WI38 (cell line): Measurements from ENCODE around the gene PTPN21.

Experiments used
- H3K4me3 ChIP-seq: 2 replicates; pipeline ENCODE4 v1.5.1; 2011; ENCODE audit warnings: low read depth, mild to moderate bottlenecking, control low read depth, low read length
- CTCF ChIP-seq: IDR thresholded peaks from 2 replicates; pipeline ENCODE4 v1.5.1; 2012; ENCODE audit warnings: low read depth, mild to moderate bottlenecking, control low read depth, low read length

Gene PTPN21

GRCh38 chr14:88519907-88520306, 34.9 kb downstream of the PTPN21 start:
- TF ChIP-seq CTCF = no peak
- no peak overlapping the region for H3K4me3 ChIP-seq

- no peak for TF ChIP-seq CTCF
- no peak overlapping the region for H3K4me3 ChIP-seq
These were observed 36.0 kb downstream of the PTPN21 start for GRCh38 chr14:88518592-88519512.

- TF ChIP-seq CTCF = no peak
- no peak overlapping the region for H3K4me3 ChIP-seq
These were observed 37.9 kb downstream of the PTPN21 start for GRCh38 chr14:88516861-88517357.

GRCh38 chr14:88515499-88516221, 39.1 kb downstream of the PTPN21 start:
- no peak overlapping the region for H3K4me3 ChIP-seq
- TF ChIP-seq CTCF = no peak

- no peak overlapping the region for H3K4me3 ChIP-seq
- TF ChIP-seq CTCF = no peak
These were observed 47.6 kb downstream of the PTPN21 start for GRCh38 chr14:88507208-88507607.

GRCh38 chr14:88505621-88506020, 49.2 kb downstream of the PTPN21 start:
- no peak for TF ChIP-seq CTCF
- H3K4me3 ChIP-seq = no peak overlapping the region

- no peak for TF ChIP-seq CTCF
- no peak overlapping the region for H3K4me3 ChIP-seq
These were observed 50.2 kb downstream of the PTPN21 start for GRCh38 chr14:88504602-88505001.
